MM.1S (cell line): ENCODE data around the gene MYLK3.

ENCODE experiments used
- EZH2 ChIP-seq: fragments of 300-600 bp; sonication (generic); optimal IDR thresholded peaks from 2 replicates; pipeline ENCODE3; 2017; ENCODE audit warnings: low read depth, mild to moderate bottlenecking, antibody characterized with exemption, low read length, mixed read lengths
- TF ChIP-seq, protein P1 (sequence below): fragments of 300-600 bp; sonication (generic); IDR thresholded peaks from 2 replicates; pipeline ENCODE4 v1.5.1; 2016; ENCODE audit warnings: antibody characterized with exemption, low read length, mixed read lengths

DNA sequence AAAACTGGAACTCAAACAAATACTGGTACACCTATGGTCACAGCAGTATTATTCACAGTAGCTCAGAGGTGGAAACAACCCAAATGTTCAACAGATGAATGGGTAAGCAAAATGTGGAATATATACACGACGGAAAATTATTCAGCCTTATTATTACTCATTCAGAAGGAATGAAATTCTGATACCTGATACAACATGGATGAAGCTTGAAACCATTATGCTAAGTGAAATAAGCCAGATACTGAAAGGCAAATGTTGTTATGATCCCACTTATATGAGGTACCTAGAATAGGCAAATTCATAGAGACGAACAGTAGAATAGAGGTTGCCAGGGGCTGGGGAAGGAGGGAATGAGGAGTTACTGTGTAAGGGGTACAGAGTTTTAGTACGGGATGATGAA, 27.1 kb upstream of the MYLK3 start:
- TF ChIP-seq, protein P1, sequence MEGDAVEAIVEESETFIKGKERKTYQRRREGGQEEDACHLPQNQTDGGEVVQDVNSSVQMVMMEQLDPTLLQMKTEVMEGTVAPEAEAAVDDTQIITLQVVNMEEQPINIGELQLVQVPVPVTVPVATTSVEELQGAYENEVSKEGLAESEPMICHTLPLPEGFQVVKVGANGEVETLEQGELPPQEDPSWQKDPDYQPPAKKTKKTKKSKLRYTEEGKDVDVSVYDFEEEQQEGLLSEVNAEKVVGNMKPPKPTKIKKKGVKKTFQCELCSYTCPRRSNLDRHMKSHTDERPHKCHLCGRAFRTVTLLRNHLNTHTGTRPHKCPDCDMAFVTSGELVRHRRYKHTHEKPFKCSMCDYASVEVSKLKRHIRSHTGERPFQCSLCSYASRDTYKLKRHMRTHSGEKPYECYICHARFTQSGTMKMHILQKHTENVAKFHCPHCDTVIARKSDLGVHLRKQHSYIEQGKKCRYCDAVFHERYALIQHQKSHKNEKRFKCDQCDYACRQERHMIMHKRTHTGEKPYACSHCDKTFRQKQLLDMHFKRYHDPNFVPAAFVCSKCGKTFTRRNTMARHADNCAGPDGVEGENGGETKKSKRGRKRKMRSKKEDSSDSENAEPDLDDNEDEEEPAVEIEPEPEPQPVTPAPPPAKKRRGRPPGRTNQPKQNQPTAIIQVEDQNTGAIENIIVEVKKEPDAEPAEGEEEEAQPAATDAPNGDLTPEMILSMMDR, result no peak
- no peak for TF ChIP-seq EZH2
